RWPE2 (cell line): Measurements from ENCODE around the gene HASPIN.

Experiments
- ATAC-seq: fragments of 200-7000 bp; cut with Tn5 transposase; 3 replicates; pipeline ENCODE4 v1.9.1; 2021; ENCODE audit warnings: low read depth
- DNase-seq: peaks from one replicate; pipeline ENCODE4 v3.0.0-alpha.2; 2020; ENCODE audit warnings: low spot score
- H3K27ac ChIP-seq: fragments of 450-650 bp; 2 replicates; pipeline ENCODE4 v1.5.1; 2017; ENCODE audit warnings: mild to moderate bottlenecking; ENCODE audit not compliant: poor library complexity, severe bottlenecking
- H3K27me3 ChIP-seq: fragments of 250-450 bp; sonication (Bioruptor Pico); 2 replicates; pipeline ENCODE4 v1.5.1; 2021; ENCODE audit warnings: mild to moderate bottlenecking, moderate library complexity; ENCODE audit not compliant: insufficient read depth, poor library complexity, severe bottlenecking
- H3K36me3 ChIP-seq: fragments of 250-450 bp; sonication (Bioruptor Pico); 2 replicates; pipeline ENCODE4 v1.5.1; 2020; ENCODE audit warnings: low read depth, mild to moderate bottlenecking, moderate library complexity
- H3K4me1 ChIP-seq: fragments of 250-450 bp; sonication (Bioruptor Pico); 2 replicates; pipeline ENCODE4 v1.5.1; 2021; ENCODE audit warnings: mild to moderate bottlenecking, moderate library complexity; ENCODE audit not compliant: insufficient read depth, poor library complexity, severe bottlenecking
- H3K4me3 ChIP-seq: fragments of 250-450 bp; sonication (Bioruptor Pico); 2 replicates; pipeline ENCODE4 v1.5.1; 2021; ENCODE audit warnings: mild to moderate bottlenecking, moderate library complexity; ENCODE audit not compliant: severe bottlenecking
- H3K9me3 ChIP-seq: fragments of 250-450 bp; sonication (Bioruptor Pico); 2 replicates; pipeline ENCODE4 v1.5.1; 2021; ENCODE audit warnings: mild to moderate bottlenecking, moderate library complexity; ENCODE audit not compliant: severe bottlenecking
- TF ChIP-seq, protein P1 (sequence below): fragments of 450-650 bp; IDR thresholded peaks from one replicate; pipeline ENCODE4 v1.5.1; 2017; ENCODE audit warnings: mild to moderate bottlenecking, moderate library complexity; ENCODE audit not compliant: poor library complexity, severe bottlenecking

Gene HASPIN

DNA sequence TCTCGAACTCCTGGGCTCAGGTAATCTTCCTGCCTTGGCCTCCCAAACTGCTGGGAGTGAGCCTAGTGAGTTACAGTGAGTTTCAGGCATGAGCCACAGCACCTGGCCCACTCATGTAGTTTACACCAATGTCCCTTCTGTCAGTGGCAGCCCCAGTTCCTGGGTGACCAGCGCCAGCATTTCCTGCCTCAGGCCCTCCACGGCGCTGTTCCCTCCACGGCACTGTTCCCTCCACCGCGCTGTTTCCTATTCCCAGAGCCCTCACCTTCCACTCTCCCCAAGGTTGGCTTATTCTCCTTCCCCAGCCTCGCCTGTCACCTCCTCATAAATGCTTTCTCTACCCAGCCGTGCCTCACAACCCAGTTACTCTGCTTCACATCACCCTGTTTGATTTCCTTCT, 44.6 kb downstream of the HASPIN start:
- ATAC-seq (no peak), DNase-seq (no peak)
- H3K36me3 ChIP-seq = no peaks in the 10 kb centered on the region
- H3K9me3 ChIP-seq = no peaks in the 10 kb centered on the region
- no peak overlapping the region for H3K27ac ChIP-seq
- H3K27me3 ChIP-seq = no peaks in the 10 kb centered on the region
- no peaks in the 10 kb centered on the region for H3K4me1 ChIP-seq
- TF ChIP-seq, protein P1, sequence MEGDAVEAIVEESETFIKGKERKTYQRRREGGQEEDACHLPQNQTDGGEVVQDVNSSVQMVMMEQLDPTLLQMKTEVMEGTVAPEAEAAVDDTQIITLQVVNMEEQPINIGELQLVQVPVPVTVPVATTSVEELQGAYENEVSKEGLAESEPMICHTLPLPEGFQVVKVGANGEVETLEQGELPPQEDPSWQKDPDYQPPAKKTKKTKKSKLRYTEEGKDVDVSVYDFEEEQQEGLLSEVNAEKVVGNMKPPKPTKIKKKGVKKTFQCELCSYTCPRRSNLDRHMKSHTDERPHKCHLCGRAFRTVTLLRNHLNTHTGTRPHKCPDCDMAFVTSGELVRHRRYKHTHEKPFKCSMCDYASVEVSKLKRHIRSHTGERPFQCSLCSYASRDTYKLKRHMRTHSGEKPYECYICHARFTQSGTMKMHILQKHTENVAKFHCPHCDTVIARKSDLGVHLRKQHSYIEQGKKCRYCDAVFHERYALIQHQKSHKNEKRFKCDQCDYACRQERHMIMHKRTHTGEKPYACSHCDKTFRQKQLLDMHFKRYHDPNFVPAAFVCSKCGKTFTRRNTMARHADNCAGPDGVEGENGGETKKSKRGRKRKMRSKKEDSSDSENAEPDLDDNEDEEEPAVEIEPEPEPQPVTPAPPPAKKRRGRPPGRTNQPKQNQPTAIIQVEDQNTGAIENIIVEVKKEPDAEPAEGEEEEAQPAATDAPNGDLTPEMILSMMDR = no peak
- no peak overlapping the region for H3K4me3 ChIP-seq

DNA sequence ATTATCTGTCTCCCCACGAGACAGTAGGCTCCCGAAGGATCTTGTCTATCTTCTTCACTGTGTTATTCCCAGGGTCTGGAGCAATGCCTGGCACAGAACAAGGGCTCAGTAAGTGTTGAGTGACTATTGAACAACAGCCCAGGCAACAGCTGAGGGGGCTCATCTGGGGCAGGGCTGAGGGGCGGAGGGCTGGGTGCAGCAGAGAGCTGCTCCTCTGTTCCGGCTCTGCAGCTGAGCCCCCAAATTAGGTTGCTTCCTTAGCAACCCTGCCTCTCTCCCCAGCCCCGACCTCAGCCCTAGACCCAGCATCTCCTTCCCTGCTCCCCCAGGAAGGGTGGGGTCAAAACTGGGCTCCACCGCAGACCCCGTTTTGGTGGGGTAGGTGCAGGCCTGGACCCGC, 45.1 kb downstream of the HASPIN start:
- Histone ChIP-seq H3K4me1 (peaks cover 3% of the 10 kb centered on the region), H3K27ac (no peak overlapping the region), H3K27me3 (no peaks in the 10 kb centered on the region), H3K9me3 (no peaks in the 10 kb centered on the region), H3K4me3 (no peak overlapping the region), H3K36me3 (no peaks in the 10 kb centered on the region)
- ATAC-seq (no peak), DNase-seq (no peak)
- TF ChIP-seq, protein P1 = no peak

DNA sequence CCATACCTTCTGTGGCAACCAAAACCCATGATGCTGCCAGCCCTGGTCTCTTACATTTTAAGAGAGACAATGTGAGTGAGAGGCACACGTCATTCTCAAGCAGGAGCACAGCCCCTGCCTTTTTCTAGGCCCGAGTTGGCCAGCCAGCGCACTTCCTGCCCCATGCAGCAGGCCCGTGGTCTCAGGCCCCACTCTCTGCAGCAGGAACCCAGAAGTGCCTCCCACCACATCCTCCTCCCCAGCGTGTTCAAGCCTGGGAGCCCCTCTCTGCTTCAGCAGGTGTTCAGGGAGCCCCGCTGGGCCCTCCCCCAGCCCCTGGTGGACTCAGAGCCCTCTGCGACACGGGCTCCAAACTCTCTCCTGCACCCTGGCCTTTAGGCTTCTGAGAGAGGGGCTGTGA, 46.8 kb downstream of the HASPIN start:
- no peak for DNase-seq
- H3K27me3 ChIP-seq = no peaks in the 10 kb centered on the region
- ATAC-seq = no peak
- H3K9me3 ChIP-seq = no peaks in the 10 kb centered on the region
- no peak overlapping the region for H3K27ac ChIP-seq
- H3K4me1 ChIP-seq = peaks cover 3% of the 10 kb centered on the region
- H3K4me3 ChIP-seq = no peak overlapping the region
- TF ChIP-seq, protein P1 = no peak
- no peaks in the 10 kb centered on the region for H3K36me3 ChIP-seq

DNA sequence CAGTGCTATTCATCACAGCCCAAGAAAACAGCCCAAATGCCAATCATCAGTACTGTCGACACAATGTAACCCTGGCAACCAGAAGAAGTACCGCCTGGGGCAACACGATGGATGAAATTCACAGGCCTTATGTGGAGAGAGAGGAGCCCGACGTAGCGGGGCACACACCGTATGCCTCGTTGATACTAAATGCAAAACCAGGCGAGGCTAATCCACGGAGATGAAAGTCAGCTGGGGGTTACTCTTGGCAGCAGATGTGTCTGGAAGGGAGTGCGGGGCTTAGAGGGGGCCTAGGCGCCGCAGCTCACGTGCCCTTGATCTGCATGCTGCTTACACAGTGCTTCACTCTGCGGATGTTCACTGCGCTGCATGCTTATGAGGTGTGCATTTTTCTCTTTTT, 47.4 kb downstream of the HASPIN start:
- peaks cover 3% of the 10 kb centered on the region for H3K4me1 ChIP-seq
- H3K4me3 ChIP-seq = no peak overlapping the region
- H3K9me3 ChIP-seq = no peaks in the 10 kb centered on the region
- DNase-seq = no peak
- TF ChIP-seq, protein P1 = no peak
- no peak for ATAC-seq
- H3K36me3 ChIP-seq = no peaks in the 10 kb centered on the region
- no peaks in the 10 kb centered on the region for H3K27me3 ChIP-seq
- H3K27ac ChIP-seq = no peak overlapping the region

DNA sequence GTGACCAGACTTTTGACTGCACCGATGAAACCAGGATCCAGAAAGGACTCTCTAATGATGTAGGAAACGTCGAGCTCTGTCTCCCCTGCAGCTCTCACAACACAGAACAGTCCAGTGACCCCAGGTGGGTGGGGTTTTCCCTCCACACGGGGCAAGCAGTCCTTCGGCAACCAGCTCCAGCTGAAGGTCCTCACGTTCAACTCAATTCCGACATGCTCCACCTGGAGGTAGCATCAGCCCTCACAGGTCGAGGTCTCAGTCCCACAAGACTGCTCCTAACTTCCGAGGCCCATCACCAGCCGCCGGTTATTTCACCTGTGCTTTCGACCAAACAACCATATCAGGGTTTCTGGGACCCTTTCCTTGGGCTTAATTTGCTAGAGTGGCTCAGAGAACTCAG, 49.1 kb downstream of the HASPIN start:
- ATAC-seq = no peak
- Histone ChIP-seq H3K9me3 (no peaks in the 10 kb centered on the region), H3K27me3 (no peaks in the 10 kb centered on the region), H3K36me3 (no peaks in the 10 kb centered on the region), H3K4me3 (no peak overlapping the region), H3K27ac (no peak overlapping the region), H3K4me1 (peaks cover 3% of the 10 kb centered on the region)
- TF ChIP-seq, protein P1 = no peak
- no peak for DNase-seq
